Upper lobe of left lung (tissue), 4 donors: Measurements from ENCODE around the gene TMSB15C.

Source experiments
- POLR2A ChIP-seq, 4 donors: fragments of 450-650 bp; IDR thresholded peaks; one replicate each; pipeline ENCODE4 v1.5.1; 2016 to 2017; ENCODE audit warnings: antibody characterized with exemption in 4 of 4, mild to moderate bottlenecking in 2 of 4
- POLR2AphosphoS5 ChIP-seq, 2 donors: sonication (generic); formaldehyde crosslinking; IDR thresholded peaks; one replicate each; pipeline ENCODE4 v1.5.1; 2017; ENCODE audit warnings: antibody characterized with exemption in 2 of 2
- TF ChIP-seq, protein P1 (sequence below), 6 experiments: fragments of 450-650 bp in 4 of 6; fragments of 200-600 bp in 2 of 6; sonication (generic) in 2 of 6; IDR thresholded peaks; one replicate each; pipeline ENCODE4 v1.5.1; 2016 to 2019; ENCODE audit warnings: antibody characterized with exemption in 6 of 6

DNA sequence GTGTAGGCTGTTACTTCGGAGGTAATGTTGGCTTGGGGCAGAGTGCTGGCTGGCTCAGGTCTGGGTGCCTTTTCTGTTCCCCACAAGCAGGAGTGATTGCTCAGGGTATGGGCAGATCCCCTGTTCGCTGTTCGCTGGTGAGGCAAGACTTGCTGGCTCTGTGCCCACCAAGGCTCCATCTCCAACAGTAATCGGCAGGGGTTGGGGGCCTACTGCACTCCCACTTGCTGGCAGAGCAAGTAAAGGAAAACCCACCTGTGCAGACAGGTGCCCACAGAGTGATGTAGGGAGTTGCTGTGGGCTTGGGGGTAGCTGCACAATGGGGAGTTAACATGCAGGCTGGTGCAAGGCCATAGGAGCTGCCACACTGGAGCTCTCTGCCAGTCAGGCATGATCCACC is 8.0 kb upstream of the TMSB15C start:
- TF ChIP-seq POLR2A (IDR thresholded peaks at IDR 0.05) (no peak), POLR2AphosphoS5 (IDR thresholded peaks at IDR 0.05) (no peak)
- TF ChIP-seq, protein P1, sequence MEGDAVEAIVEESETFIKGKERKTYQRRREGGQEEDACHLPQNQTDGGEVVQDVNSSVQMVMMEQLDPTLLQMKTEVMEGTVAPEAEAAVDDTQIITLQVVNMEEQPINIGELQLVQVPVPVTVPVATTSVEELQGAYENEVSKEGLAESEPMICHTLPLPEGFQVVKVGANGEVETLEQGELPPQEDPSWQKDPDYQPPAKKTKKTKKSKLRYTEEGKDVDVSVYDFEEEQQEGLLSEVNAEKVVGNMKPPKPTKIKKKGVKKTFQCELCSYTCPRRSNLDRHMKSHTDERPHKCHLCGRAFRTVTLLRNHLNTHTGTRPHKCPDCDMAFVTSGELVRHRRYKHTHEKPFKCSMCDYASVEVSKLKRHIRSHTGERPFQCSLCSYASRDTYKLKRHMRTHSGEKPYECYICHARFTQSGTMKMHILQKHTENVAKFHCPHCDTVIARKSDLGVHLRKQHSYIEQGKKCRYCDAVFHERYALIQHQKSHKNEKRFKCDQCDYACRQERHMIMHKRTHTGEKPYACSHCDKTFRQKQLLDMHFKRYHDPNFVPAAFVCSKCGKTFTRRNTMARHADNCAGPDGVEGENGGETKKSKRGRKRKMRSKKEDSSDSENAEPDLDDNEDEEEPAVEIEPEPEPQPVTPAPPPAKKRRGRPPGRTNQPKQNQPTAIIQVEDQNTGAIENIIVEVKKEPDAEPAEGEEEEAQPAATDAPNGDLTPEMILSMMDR (IDR thresholded peaks at IDR 0.05): no peak
